B cell (primary cell): Measurements from ENCODE around the gene PLN. TPM values are rescaled to one million over a fixed set of nuclear protein-coding genes. Genes with fewer than 3 reads are reported as not detected.

Experiments
- ATAC-seq: fragments of 200-7000 bp; cut with Tn5 transposase; one replicate; pipeline ENCODE4 v1.10.0; 2021; ENCODE audit warnings: low read depth, mild to moderate bottlenecking, moderate number of reproducible peaks, moderate library complexity
- CTCF ChIA-PET: fragments of 350-600 bp; sonication (Branson Sonifier 250); formaldehyde crosslinking; loops from one replicate; lab custom pipeline; 2021; ENCODE audit warnings: antibody characterized with exemption, inconsistent platforms; lab: Charles Lee
- POLR2A ChIA-PET: fragments of 350-600 bp; sonication (Branson Sonifier 250); formaldehyde crosslinking; loops from one replicate; lab custom pipeline; 2021; ENCODE audit warnings: antibody characterized with exemption; lab: Charles Lee
- DNase-seq: peaks from one replicate; pipeline ENCODE4 v3.0.0; 2013
- H2AFZ ChIP-seq: 2 replicates; pipeline ENCODE4 v1.6.1; 2012; ENCODE audit warnings: mild to moderate bottlenecking, low read depth, low read length; ENCODE audit not compliant: insufficient read depth, poor library complexity, severe bottlenecking
- H3K27ac ChIP-seq, 2 donors: 1 replicate in 1 of 2; 2 replicates in 1 of 2; pipeline ENCODE4 v1.5.1; 2012 to 2013; ENCODE audit warnings: low read length in 2 of 2, mild to moderate bottlenecking in 2 of 2, moderate library complexity in 1 of 2
- H3K27me3 ChIP-seq, 4 experiments: fragments of 200-600 bp in 1 of 4; sonication (generic) in 1 of 4; replicated peaks in 1 of 4; 1 replicate in 2 of 4; 2 replicates in 2 of 4; pipeline versions ENCODE4 v1.6.1 to v1.7.0; 2013 to 2016; ENCODE audit warnings: low read length in 3 of 4, mild to moderate bottlenecking in 2 of 4, mixed read lengths in 1 of 4, moderate library complexity in 1 of 4; ENCODE audit not compliant: insufficient read depth in 4 of 4, control insufficient read depth in 3 of 4; ENCODE audit errors: control extremely low read depth in 1 of 4
- H3K36me3 ChIP-seq, 2 experiments: replicated peaks in 1 of 2; 1 replicate in 1 of 2; 2 replicates in 1 of 2; pipeline versions ENCODE4 v1.6.1 to v1.7.1; 2013; ENCODE audit warnings: low read length in 1 of 2; ENCODE audit not compliant: insufficient read depth in 2 of 2, control insufficient read depth in 1 of 2; ENCODE audit errors: control extremely low read depth in 1 of 2, extremely low read depth in 1 of 2
- H3K4me1 ChIP-seq, 2 donors: fragments of 200-600 bp in 1 of 2; sonication (generic) in 1 of 2; 1 replicate in 1 of 2; 2 replicates in 1 of 2; pipeline versions ENCODE4 v1.5.1 to v1.6.1; 2013 to 2017; ENCODE audit warnings: low read length in 2 of 2; ENCODE audit not compliant: control insufficient read depth in 2 of 2, insufficient read depth in 2 of 2
- H3K4me2 ChIP-seq: replicated peaks from 2 replicates; pipeline ENCODE3; 2012; ENCODE audit warnings: mild to moderate bottlenecking, low read depth, low read length; ENCODE audit not compliant: poor library complexity, severe bottlenecking
- H3K4me3 ChIP-seq, 5 experiments: fragments of 200-600 bp in 1 of 5; sonication (generic) in 1 of 5; 1 replicate in 3 of 5; 2 replicates in 2 of 5; pipeline versions ENCODE4 v1.5.1 to v1.7.0; 2011 to 2016; ENCODE audit warnings: low read length in 4 of 5, mild to moderate bottlenecking in 4 of 5, low read depth in 2 of 5, control low read depth in 1 of 5, moderate library complexity in 1 of 5; ENCODE audit not compliant: insufficient read depth in 1 of 5; ENCODE audit errors: control extremely low read depth in 1 of 5, extremely low read depth in 1 of 5
- H3K79me2 ChIP-seq: fragments of 200-600 bp; sonication (generic); one replicate; pipeline ENCODE4 v1.6.0; 2016; ENCODE audit warnings: low read length; ENCODE audit not compliant: control insufficient read depth, insufficient read depth
- H3K9ac ChIP-seq: fragments of 200-600 bp; sonication (generic); 2 replicates; pipeline ENCODE4 v1.6.1; 2017; ENCODE audit warnings: mild to moderate bottlenecking, low read length, moderate library complexity
- H3K9me3 ChIP-seq, 3 donors: one replicate each; pipeline versions ENCODE4 v1.6.1 to v1.7.1; 2013; ENCODE audit warnings: low read length in 2 of 3; ENCODE audit not compliant: control insufficient read depth in 2 of 3, insufficient read depth in 1 of 3; ENCODE audit errors: control extremely low read depth in 1 of 3
- H4K20me1 ChIP-seq: 2 replicates; pipeline ENCODE4 v1.6.0; 2012; ENCODE audit warnings: mild to moderate bottlenecking, low read length; ENCODE audit not compliant: insufficient read depth, control insufficient read depth, poor library complexity, severe bottlenecking
- H3K27ac Mint-ChIP-seq: one replicate; pipeline ENCODE4 v1.8.0; 2021; ENCODE audit warnings: mixed read lengths
- H3K27me3 Mint-ChIP-seq: one replicate; pipeline ENCODE4 v1.8.0; 2021; ENCODE audit warnings: mixed read lengths
- H3K4me1 Mint-ChIP-seq: one replicate; pipeline ENCODE4 v1.8.0; 2021; ENCODE audit warnings: mixed read lengths
- H3K4me3 Mint-ChIP-seq: one replicate; pipeline ENCODE4 v1.8.0; 2021; ENCODE audit warnings: mixed read lengths
- H3K9me3 Mint-ChIP-seq: one replicate; pipeline ENCODE4 v1.8.0; 2022; ENCODE audit warnings: mixed read lengths; ENCODE audit not compliant: insufficient read depth
- EZH2 ChIP-seq: IDR thresholded peaks from 2 replicates; pipeline ENCODE4 v1.6.1; 2012; ENCODE audit warnings: borderline replicate concordance, low read depth, mild to moderate bottlenecking, moderate library complexity, low read length; ENCODE audit not compliant: insufficient read depth, poor library complexity, severe bottlenecking
- WGBS: methylation state at CpG from one replicate; pipeline ENCODE4 v1.1.5; 2013; ENCODE audit warnings: missing lambda C conversion rate; ENCODE audit not compliant: insufficient coverage; 5-methylcytosine and 5-hydroxymethylcytosine counted together
- intact Hi-C: fragments of 100-400 bp; cut with micrococcal nuclease; formaldehyde crosslinking; loops from one replicate; pipeline ENCODE4 v1.10.0; 2022
- polyA plus RNA-seq: library from polyadenylated mRNA; depleted of rRNA; stranded (reverse); fragments of >200 nt; gene quantifications from 2 replicates; pipeline ENCODE4 v1.2.3, GENCODE V29; 2012
- total RNA-seq, 2 donors: library from RNA; stranded (reverse); fragments of 120-200 nt in 1 of 2; gene quantifications; 1 replicate in 1 of 2; 2 replicates in 1 of 2; pipeline versions ENCODE4 v1.2.3 to v1.2.4, GENCODE V29; 2013 to 2022
- TF ChIP-seq, protein P1 (sequence below): fragments of 200-600 bp; IDR thresholded peaks from one replicate; pipeline ENCODE4 v1.8.0; 2022; ENCODE audit warnings: antibody characterized with exemption, mild to moderate bottlenecking

The PLN gene
- total and polyA plus RNA-seq, 2 donors (not counting 1 experiment from before 2014, with no cell fraction given): not detected

GRCh38 chr6:118548613-118549012 is 517 bp downstream of the PLN start:
- ATAC-seq (no peak), DNase-seq (no peak)
- Histone ChIP-seq H2AFZ (no peak overlapping the region), H3K9ac (no peak overlapping the region), H3K4me1 (no peaks in the 10 kb centered on the region), H3K4me2 (no peak overlapping the region), H3K27ac (no peak overlapping the region), H3K79me2 (peaks cover 5% of the 10 kb centered on the region), H3K4me3 (no peak overlapping the region), H3K36me3 (no peaks in the 10 kb centered on the region), H4K20me1 (peaks cover 4% of the 10 kb centered on the region), H3K27me3 (no peaks in the 10 kb centered on the region), H3K9me3 (no peaks in the 10 kb centered on the region)
- no peaks in the 10 kb centered on the region for H3K27me3 Mint-ChIP-seq
- H3K4me3 Mint-ChIP-seq: no peak overlapping the region
- H3K4me1 Mint-ChIP-seq: no peaks in the 10 kb centered on the region
- TF ChIP-seq, protein P1, sequence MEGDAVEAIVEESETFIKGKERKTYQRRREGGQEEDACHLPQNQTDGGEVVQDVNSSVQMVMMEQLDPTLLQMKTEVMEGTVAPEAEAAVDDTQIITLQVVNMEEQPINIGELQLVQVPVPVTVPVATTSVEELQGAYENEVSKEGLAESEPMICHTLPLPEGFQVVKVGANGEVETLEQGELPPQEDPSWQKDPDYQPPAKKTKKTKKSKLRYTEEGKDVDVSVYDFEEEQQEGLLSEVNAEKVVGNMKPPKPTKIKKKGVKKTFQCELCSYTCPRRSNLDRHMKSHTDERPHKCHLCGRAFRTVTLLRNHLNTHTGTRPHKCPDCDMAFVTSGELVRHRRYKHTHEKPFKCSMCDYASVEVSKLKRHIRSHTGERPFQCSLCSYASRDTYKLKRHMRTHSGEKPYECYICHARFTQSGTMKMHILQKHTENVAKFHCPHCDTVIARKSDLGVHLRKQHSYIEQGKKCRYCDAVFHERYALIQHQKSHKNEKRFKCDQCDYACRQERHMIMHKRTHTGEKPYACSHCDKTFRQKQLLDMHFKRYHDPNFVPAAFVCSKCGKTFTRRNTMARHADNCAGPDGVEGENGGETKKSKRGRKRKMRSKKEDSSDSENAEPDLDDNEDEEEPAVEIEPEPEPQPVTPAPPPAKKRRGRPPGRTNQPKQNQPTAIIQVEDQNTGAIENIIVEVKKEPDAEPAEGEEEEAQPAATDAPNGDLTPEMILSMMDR: no peak
- TF ChIP-seq EZH2: no peak
- intact Hi-C loops: no loop called here
- ChIA-PET CTCF (no interaction called here), POLR2A (no interaction called here)
- H3K27ac Mint-ChIP-seq: no peak overlapping the region
- H3K9me3 Mint-ChIP-seq: no peaks in the 10 kb centered on the region

DNA sequence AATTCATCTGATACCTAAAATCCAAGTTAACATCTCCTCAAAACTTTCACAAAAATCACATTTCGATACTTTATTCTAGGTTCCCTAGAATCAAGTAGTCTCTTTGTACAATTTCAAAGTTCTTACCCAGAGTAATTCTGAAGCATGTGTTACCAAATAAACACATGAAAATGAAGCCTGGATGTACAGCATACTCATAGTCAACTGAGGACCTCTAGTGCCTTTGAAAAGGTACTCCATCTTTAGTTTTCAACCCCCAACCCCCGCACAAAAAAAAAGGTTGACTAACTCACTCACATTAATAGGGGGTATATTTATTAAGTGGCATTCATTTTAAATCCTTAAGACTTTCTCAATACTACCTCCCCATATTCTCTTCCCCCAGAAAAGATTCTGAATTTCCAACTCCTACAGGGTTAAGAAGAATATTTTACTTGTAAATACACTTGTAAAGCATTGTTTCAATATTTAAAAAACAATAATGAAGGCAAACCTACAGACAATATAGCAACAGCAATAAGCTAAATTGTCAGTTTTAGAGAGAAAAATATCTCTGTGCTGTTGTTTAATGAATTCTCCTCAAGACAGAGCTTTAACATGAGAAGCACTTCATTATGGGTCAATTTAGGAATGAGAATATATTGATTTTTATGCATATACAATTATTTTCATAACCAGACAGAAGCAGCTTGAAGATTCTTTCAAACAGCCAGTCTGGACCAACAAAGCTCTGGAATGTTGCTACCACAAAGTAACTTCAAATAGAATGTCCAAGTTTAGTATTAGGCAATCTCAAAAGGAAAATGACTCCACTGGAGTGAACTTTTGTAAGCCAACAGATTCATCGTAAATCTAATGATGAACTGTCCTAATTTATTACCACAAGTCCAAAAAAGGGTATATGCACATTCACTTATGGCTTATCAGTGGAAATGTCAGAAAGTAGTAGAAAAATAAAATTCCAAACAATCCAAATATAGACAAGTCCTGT is 3.3 kb downstream of the PLN start:
- H3K9me3 Mint-ChIP-seq: no peaks in the 10 kb centered on the region
- H3K4me3 ChIP-seq: no peak overlapping the region
- no peaks in the 10 kb centered on the region for H3K4me1 Mint-ChIP-seq
- intact Hi-C loops: no loop called here
- no peaks in the 10 kb centered on the region for H3K27me3 ChIP-seq
- DNase-seq (peak; percentile 44), ATAC-seq (no peak)
- no peaks in the 10 kb centered on the region for H3K79me2 ChIP-seq
- peaks cover 4% of the 10 kb centered on the region for H4K20me1 ChIP-seq
- H2AFZ ChIP-seq: no peak overlapping the region
- WGBS: no CpG with 5 or more reads among the region's 3 CpGs
- ChIA-PET POLR2A (no interaction called here), CTCF (interaction anchor here (0.5 to 1.9 kb wide), 2 partner anchors 14 to 29 kb away, joined by 4 to 5 read pairs; no protein-coding TSS in a partner anchor)
- TF ChIP-seq EZH2: no peak
- TF ChIP-seq, protein P1: peak; percentile 69
- no peaks in the 10 kb centered on the region for H3K36me3 ChIP-seq
- no peak overlapping the region for H3K4me3 Mint-ChIP-seq
- H3K9me3 ChIP-seq: no peaks in the 10 kb centered on the region
- no peak overlapping the region for H3K27ac Mint-ChIP-seq
- no peak overlapping the region for H3K4me2 ChIP-seq
- H3K9ac ChIP-seq: no peak overlapping the region
- H3K4me1 ChIP-seq: no peaks in the 10 kb centered on the region
- no peaks in the 10 kb centered on the region for H3K27me3 Mint-ChIP-seq
- no peak overlapping the region for H3K27ac ChIP-seq
